ENCODE measurements around the gene SNX24.

Gene SNX24

GRCh38 chr5:122835681-122836080 lies 9.7 kb upstream of the SNX24 start:
- TF ChIP-seq, protein P1, sequence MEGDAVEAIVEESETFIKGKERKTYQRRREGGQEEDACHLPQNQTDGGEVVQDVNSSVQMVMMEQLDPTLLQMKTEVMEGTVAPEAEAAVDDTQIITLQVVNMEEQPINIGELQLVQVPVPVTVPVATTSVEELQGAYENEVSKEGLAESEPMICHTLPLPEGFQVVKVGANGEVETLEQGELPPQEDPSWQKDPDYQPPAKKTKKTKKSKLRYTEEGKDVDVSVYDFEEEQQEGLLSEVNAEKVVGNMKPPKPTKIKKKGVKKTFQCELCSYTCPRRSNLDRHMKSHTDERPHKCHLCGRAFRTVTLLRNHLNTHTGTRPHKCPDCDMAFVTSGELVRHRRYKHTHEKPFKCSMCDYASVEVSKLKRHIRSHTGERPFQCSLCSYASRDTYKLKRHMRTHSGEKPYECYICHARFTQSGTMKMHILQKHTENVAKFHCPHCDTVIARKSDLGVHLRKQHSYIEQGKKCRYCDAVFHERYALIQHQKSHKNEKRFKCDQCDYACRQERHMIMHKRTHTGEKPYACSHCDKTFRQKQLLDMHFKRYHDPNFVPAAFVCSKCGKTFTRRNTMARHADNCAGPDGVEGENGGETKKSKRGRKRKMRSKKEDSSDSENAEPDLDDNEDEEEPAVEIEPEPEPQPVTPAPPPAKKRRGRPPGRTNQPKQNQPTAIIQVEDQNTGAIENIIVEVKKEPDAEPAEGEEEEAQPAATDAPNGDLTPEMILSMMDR (IDR thresholded peaks at IDR 0.05; ENCODE audit: low read depth, low read length, missing control alignments), result no peak
- DNase-seq (ENCODE audit: low read depth), result no peak
- no peak overlapping the region for H3K4me3 ChIP-seq (ENCODE audit: low read depth, low read length)
- in situ Hi-C loops (cut with HindIII; ENCODE audit: low sequenced_read_pairs), result no loop called here

DNA sequence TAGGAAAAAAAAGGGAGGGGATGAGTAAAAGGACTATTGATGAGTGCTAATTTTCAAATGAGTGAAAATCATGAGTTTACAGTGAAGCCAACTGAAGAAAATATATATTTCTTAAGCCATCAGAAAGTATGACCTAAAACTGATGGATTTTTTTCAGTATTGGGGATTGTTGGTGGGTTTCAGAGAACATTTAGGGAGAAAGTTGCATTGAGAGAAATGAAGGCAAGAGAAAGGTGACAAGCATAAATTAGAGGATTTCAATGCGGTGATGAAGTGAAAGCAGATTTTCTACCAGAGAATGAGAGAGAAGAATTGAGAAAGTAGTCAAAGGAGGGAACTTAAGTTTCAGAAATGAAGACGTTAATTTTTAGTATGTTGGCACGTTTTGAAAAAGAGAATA lies 8.5 kb upstream of the SNX24 start:
- no peak for DNase-seq (ENCODE audit: low read depth)

DNA sequence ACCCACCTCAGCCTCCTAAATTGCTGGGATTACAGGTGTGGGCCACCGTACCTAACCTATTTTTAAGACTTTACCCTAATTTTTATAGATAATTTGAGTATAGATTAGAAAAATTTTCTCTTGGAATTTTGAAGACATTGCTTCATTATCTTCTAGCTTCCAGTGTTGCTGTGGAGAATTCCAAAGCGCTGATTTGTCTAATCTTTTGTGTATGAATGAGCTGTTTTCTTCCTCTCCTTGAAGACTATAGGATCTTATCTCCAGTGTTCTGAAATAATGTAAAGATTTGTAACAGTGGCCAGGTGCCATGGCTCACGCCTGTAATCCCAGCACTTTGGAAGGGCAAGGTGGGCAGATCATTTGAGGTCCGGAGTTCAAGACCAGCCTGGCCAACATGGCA lies 5.7 kb upstream of the SNX24 start:
- no peak for DNase-seq (ENCODE audit: low read depth)
- in situ Hi-C loops (cut with HindIII; ENCODE audit: low sequenced_read_pairs), result no loop called here
- no peak overlapping the region for H3K4me3 ChIP-seq (ENCODE audit: low read depth, low read length)
- TF ChIP-seq, protein P1 (IDR thresholded peaks at IDR 0.05; ENCODE audit: low read depth, low read length, missing control alignments), result no peak

More for the DNA sequence above, 8.5 kb upstream of the SNX24 start:
- in situ Hi-C loops (cut with HindIII; ENCODE audit: low sequenced_read_pairs), result no loop called here
- H3K4me3 ChIP-seq (ENCODE audit: low read depth, low read length), result no peak overlapping the region
- TF ChIP-seq, protein P1 (IDR thresholded peaks at IDR 0.05; ENCODE audit: low read depth, low read length, missing control alignments), result no peak

DNA sequence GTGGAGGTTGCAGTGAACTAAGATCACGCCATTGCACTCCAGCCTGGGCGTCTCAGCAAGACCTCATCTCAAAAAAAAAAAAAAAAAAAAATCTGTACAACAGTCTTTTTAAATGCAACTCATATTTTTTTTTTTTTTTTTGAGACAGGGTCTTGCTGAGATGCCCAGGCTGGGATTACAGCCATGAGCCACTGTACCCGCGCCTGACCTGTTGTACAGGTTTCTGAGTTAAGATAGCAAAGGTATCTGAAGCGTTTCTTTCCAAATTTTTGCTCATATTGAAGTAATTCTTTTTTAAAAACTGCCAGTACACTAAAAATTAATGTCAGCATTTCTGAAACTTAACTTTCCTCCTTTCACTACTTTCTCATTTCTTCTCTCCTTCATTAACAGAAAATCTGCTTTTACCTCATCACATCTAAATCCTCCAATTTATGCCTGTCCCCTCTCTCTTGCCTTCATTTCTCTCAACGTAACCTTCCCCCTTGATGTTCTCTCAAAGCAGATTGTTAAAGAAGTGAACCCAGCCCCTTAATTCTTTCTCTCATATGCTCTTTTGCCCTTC lies 3.3 kb upstream of the SNX24 start:
- in situ Hi-C loops (cut with HindIII; ENCODE audit: low sequenced_read_pairs), result no loop called here
- H3K4me3 ChIP-seq (ENCODE audit: low read depth, low read length), result no peak overlapping the region
- TF ChIP-seq, protein P1 (IDR thresholded peaks at IDR 0.05; ENCODE audit: low read depth, low read length, missing control alignments), result no peak
- DNase-seq (ENCODE audit: low read depth), result no peak

GRCh38 chr5:122844136-122844909 lies 1.1 kb upstream of the SNX24 start:
- in situ Hi-C loops (cut with HindIII; ENCODE audit: low sequenced_read_pairs), result no loop called here
- peak overlapping the region; percentile 77 for H3K4me3 ChIP-seq (ENCODE audit: low read depth, low read length)
- TF ChIP-seq, protein P1 (IDR thresholded peaks at IDR 0.05; ENCODE audit: low read depth, low read length, missing control alignments), result no peak
- DNase-seq (ENCODE audit: low read depth), result no peak

DNA sequence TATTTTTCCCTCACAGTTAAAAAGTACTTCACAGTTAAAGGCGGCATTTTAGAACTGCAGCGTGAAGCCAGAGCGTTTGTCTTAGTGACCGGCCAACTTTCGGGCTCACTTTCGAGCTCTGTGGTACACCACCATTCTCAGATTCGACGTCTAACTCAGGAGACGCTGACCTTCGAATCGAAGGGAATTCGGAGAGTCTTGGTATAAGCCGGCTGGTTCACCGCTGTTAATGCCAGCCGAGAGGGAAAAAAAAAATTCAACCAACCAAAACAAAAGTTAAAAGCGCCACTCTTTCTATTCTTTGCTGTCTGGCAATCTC lies 544 bp upstream of the SNX24 start:
- in situ Hi-C loops (cut with HindIII; ENCODE audit: low sequenced_read_pairs), result no loop called here
- TF ChIP-seq, protein P1 (IDR thresholded peaks at IDR 0.05; ENCODE audit: low read depth, low read length, missing control alignments), result no peak
- no peak for DNase-seq (ENCODE audit: low read depth)
- H3K4me3 ChIP-seq (ENCODE audit: low read depth, low read length), result peak overlapping the region; percentile 77

Measured in astrocyte of the cerebellum (primary cell).